ENCODE results near the gene C2orf80. TPM values are rescaled to one million over a fixed set of nuclear protein-coding genes. Genes with fewer than 3 reads are reported as not detected.

C2orf80 gene
- polyA plus RNA-seq, 1 of the 3 experiments (the other 2 are of a cell fraction), result not detected

- Histone ChIP-seq H3K4me3 (ENCODE audit: low read depth in 2 of 2, low read length in 1 of 2) (no peak overlapping the region), H3K9me2 (no peaks in the 10 kb centered on the region), H2AFZ (ENCODE audit: low read depth) (no peak overlapping the region), H3K4me2 (no peak overlapping the region), H4K20me1 (ENCODE audit: insufficient read depth) (no peaks in the 10 kb centered on the region), H3K27me3 (ENCODE audit: insufficient read depth) (no peaks in the 10 kb centered on the region; the same call in 1 of the 2 replicates), H3K79me2 (ENCODE audit: insufficient read depth) (no peaks in the 10 kb centered on the region), H3K9ac (no peak overlapping the region), H3K36me3 (replicated peaks in 1 of 2; ENCODE audit: control insufficient read depth in 1 of 2, insufficient read depth in 2 of 2, low read length in 1 of 2) (no peaks in the 10 kb centered on the region), H3F3A (replicated peaks; ENCODE audit: insufficient read depth) (no peaks in the 10 kb centered on the region), H3K9me3 (no peaks in the 10 kb centered on the region), H3K27ac (ENCODE audit: low read depth in 2 of 2, low read length in 1 of 2) (no peak overlapping the region), H3K4me1 (ENCODE audit: control insufficient read depth in 1 of 2, insufficient read depth in 2 of 2, low read depth in 1 of 2, low read length in 1 of 2) (no peaks in the 10 kb centered on the region)
- no peak for DNase-seq
- ChIA-PET POLR2A (no interaction called here), CTCF (interaction anchor here (1.0 kb wide), 1 partner anchor 62 kb away, joined by 3 read pairs; no protein-coding TSS in a partner anchor)
- no peak for TF ChIP-seq TEAD4 (IDR thresholded peaks at IDR 0.05; ENCODE audit: borderline replicate concordance, insufficient read depth)
- TF ChIP-seq POLR2AphosphoS5 (IDR thresholded peaks at IDR 0.05; ENCODE audit: low read depth, low read length), result no peak
- no peak for TF ChIP-seq TCF12 (IDR thresholded peaks at IDR 0.05)
- no peak for TF ChIP-seq EP300 (IDR thresholded peaks at IDR 0.05; ENCODE audit: borderline replicate concordance in 1 of 2, low read depth in 1 of 2, low read length in 1 of 2)
- no peak for TF ChIP-seq PBX3 (IDR thresholded peaks at IDR 0.05)
- no peak for TF ChIP-seq MEF2A (IDR thresholded peaks at IDR 0.05; ENCODE audit: borderline replicate concordance, low read depth)
- no peak for TF ChIP-seq SMC3 (IDR thresholded peaks at IDR 0.05; ENCODE audit: low read depth, low read length)
- no peak for TF ChIP-seq CTCF (IDR thresholded peaks at IDR 0.05)
- no peak for TF ChIP-seq RFX5 (IDR thresholded peaks at IDR 0.05; ENCODE audit: low read length)
- TF ChIP-seq RAD21 (IDR thresholded peaks at IDR 0.05; ENCODE audit: low read length), result no peak
- TF ChIP-seq YY1 (IDR thresholded peaks at IDR 0.05; ENCODE audit: low read depth), result no peak
- 73% methylated on average over 5 of the region's 5 CpGs for WGBS (ENCODE audit: low lambda C conversion rate)
Measured at GRCh38 chr2:208204166-208204565, 14.3 kb upstream of the C2orf80 start.

GRCh38 chr2:208195531-208195930, 5.7 kb upstream of the C2orf80 start:
- no peak for DNase-seq
- Histone ChIP-seq H3K9me3 (no peaks in the 10 kb centered on the region), H3K9me2 (no peaks in the 10 kb centered on the region), H3K36me3 (replicated peaks in 1 of 2; ENCODE audit: control insufficient read depth in 1 of 2, insufficient read depth in 2 of 2, low read length in 1 of 2) (no peaks in the 10 kb centered on the region), H3K4me1 (ENCODE audit: control insufficient read depth in 1 of 2, insufficient read depth in 2 of 2, low read depth in 1 of 2, low read length in 1 of 2) (no peaks in the 10 kb centered on the region), H3F3A (replicated peaks; ENCODE audit: insufficient read depth) (no peaks in the 10 kb centered on the region), H3K27me3 (ENCODE audit: insufficient read depth) (no peaks in the 10 kb centered on the region; the same call in 1 of the 2 replicates), H3K27ac (ENCODE audit: low read depth in 2 of 2, low read length in 1 of 2) (no peak overlapping the region), H4K20me1 (ENCODE audit: insufficient read depth) (no peaks in the 10 kb centered on the region), H3K4me3 (ENCODE audit: low read depth in 2 of 2, low read length in 1 of 2) (no peak overlapping the region), H3K4me2 (no peak overlapping the region), H3K79me2 (ENCODE audit: insufficient read depth) (no peaks in the 10 kb centered on the region), H3K9ac (no peak overlapping the region), H2AFZ (ENCODE audit: low read depth) (no peak overlapping the region)
- WGBS (ENCODE audit: low lambda C conversion rate), result 63% methylated on average over 3 of the region's 3 CpGs
- CTCF ChIA-PET, result no interaction called here
- TF ChIP-seq CTCF (IDR thresholded peaks at IDR 0.05) (no peak), RXRA (IDR thresholded peaks at IDR 0.05; ENCODE audit: borderline replicate concordance, low read depth) (no peak), SMC3 (IDR thresholded peaks at IDR 0.05; ENCODE audit: low read depth, low read length) (no peak), GATA2 (CRISPR knock-in tag; IDR thresholded peaks at IDR 0.05) (no peak), PBX3 (IDR thresholded peaks at IDR 0.05) (no peak), MEF2A (IDR thresholded peaks at IDR 0.05; ENCODE audit: borderline replicate concordance, low read depth) (no peak)
- POLR2A ChIA-PET, result interaction anchor here (0.5 kb wide), 1 partner anchor 1940 kb away, joined by 4 read pairs; no protein-coding TSS in a partner anchor
